ENCODE data around the gene TST. TPM values are rescaled to one million over a fixed set of nuclear protein-coding genes. Genes with fewer than 3 reads are reported as not detected.

The TST gene
- total RNA-seq, 1 donor from 2014 or later: 39.0 TPM

- peaks cover 2% of the 10 kb centered on the region for H3K4me1 Mint-ChIP-seq (ENCODE audit: unreplicated experiment)
- H3K36me3 Mint-ChIP-seq (ENCODE audit: low read depth, unreplicated experiment): no peaks in the 10 kb centered on the region
- H3K4me3 Mint-ChIP-seq (ENCODE audit: unreplicated experiment): no peak overlapping the region
- H3K27ac Mint-ChIP-seq (ENCODE audit: unreplicated experiment): no peak overlapping the region
- no peaks in the 10 kb centered on the region for H3K9me3 Mint-ChIP-seq (ENCODE audit: unreplicated experiment)
- no peaks in the 10 kb centered on the region for H3K27me3 Mint-ChIP-seq (ENCODE audit: unreplicated experiment)
- TF ChIP-seq CTCF (IDR thresholded peaks at IDR 0.05; ENCODE audit: unreplicated experiment): no peak
- no peak for DNase-seq (ENCODE audit: low spot score)
Observed at GRCh38 chr22:36964106-36964505, 55.1 kb downstream of the TST start.

DNA sequence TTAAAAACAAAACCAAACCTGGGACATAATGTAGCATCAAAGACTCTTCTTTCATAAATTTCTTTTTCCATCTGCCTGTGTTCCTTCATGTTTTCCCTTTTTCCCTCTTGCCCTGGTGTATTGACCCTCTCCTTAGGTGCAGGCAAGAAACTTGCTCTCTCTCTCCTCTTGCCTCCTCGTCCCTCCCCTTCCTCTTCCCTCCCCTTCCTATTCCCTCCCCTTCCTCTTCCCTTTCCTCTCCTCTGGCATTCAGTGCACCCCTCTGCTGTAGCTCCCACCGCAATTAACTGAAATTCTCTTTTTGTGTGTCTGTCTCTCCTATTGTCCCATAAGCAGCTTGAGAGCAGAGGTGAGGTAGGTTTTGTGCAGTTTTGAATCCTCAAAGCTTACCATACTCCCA is 55.9 kb downstream of the TST start:
- H3K4me1 Mint-ChIP-seq (ENCODE audit: unreplicated experiment): peaks cover 2% of the 10 kb centered on the region
- H3K4me3 Mint-ChIP-seq (ENCODE audit: unreplicated experiment): no peak overlapping the region
- no peaks in the 10 kb centered on the region for H3K27me3 Mint-ChIP-seq (ENCODE audit: unreplicated experiment)
- DNase-seq (ENCODE audit: low spot score): no peak
- no peak for TF ChIP-seq CTCF (IDR thresholded peaks at IDR 0.05; ENCODE audit: unreplicated experiment)
- H3K36me3 Mint-ChIP-seq (ENCODE audit: low read depth, unreplicated experiment): no peaks in the 10 kb centered on the region
- H3K9me3 Mint-ChIP-seq (ENCODE audit: unreplicated experiment): no peaks in the 10 kb centered on the region
- H3K27ac Mint-ChIP-seq (ENCODE audit: unreplicated experiment): no peak overlapping the region

- peaks cover 2% of the 10 kb centered on the region for H3K4me1 Mint-ChIP-seq (ENCODE audit: unreplicated experiment)
- TF ChIP-seq CTCF (IDR thresholded peaks at IDR 0.05; ENCODE audit: unreplicated experiment): no peak
- no peak overlapping the region for H3K4me3 Mint-ChIP-seq (ENCODE audit: unreplicated experiment)
- no peaks in the 10 kb centered on the region for H3K9me3 Mint-ChIP-seq (ENCODE audit: unreplicated experiment)
- no peak for DNase-seq (ENCODE audit: low spot score)
- H3K27me3 Mint-ChIP-seq (ENCODE audit: unreplicated experiment): peaks cover 2% of the 10 kb centered on the region
- H3K36me3 Mint-ChIP-seq (ENCODE audit: low read depth, unreplicated experiment): no peaks in the 10 kb centered on the region
- H3K27ac Mint-ChIP-seq (ENCODE audit: unreplicated experiment): no peak overlapping the region
Observed at GRCh38 chr22:36961626-36962025, 57.6 kb downstream of the TST start.

Other genes with a start within 250 kb of the TST start
- 51.1 TPM for gene IFT27, start 243.3 kb downstream of the TST start, total RNA-seq (ENCODE audit: unreplicated experiment)
- not detected for gene PVALB, start 202.4 kb downstream of the TST start, total RNA-seq (ENCODE audit: unreplicated experiment)
- not detected for gene NCF4, start 158.4 kb downstream of the TST start, total RNA-seq (ENCODE audit: unreplicated experiment)
- gene CSF2RB, start 105.8 kb downstream of the TST start, total RNA-seq (ENCODE audit: unreplicated experiment): 12.0 TPM
- 78.7 TPM for gene MPST, start 295 bp upstream of the TST start, total RNA-seq (ENCODE audit: unreplicated experiment)
- 46.9 TPM for gene KCTD17, start 32.3 kb upstream of the TST start, total RNA-seq (ENCODE audit: unreplicated experiment)
- gene TMPRSS6, start 90.3 kb upstream of the TST start, total RNA-seq (ENCODE audit: unreplicated experiment): not detected
- gene IL2RB, start 130.5 kb upstream of the TST start, total RNA-seq (ENCODE audit: unreplicated experiment): 0.51 TPM
- gene C1QTNF6, start 168.8 kb upstream of the TST start, total RNA-seq (ENCODE audit: unreplicated experiment): 32.7 TPM
- 0.13 TPM for gene SSTR3, start 193.0 kb upstream of the TST start, total RNA-seq (ENCODE audit: unreplicated experiment)
- 16.6 TPM for gene RAC2, start 224.8 kb upstream of the TST start, total RNA-seq (ENCODE audit: unreplicated experiment)